ENCODE data around the gene INKA1.

Gene INKA1

DNA sequence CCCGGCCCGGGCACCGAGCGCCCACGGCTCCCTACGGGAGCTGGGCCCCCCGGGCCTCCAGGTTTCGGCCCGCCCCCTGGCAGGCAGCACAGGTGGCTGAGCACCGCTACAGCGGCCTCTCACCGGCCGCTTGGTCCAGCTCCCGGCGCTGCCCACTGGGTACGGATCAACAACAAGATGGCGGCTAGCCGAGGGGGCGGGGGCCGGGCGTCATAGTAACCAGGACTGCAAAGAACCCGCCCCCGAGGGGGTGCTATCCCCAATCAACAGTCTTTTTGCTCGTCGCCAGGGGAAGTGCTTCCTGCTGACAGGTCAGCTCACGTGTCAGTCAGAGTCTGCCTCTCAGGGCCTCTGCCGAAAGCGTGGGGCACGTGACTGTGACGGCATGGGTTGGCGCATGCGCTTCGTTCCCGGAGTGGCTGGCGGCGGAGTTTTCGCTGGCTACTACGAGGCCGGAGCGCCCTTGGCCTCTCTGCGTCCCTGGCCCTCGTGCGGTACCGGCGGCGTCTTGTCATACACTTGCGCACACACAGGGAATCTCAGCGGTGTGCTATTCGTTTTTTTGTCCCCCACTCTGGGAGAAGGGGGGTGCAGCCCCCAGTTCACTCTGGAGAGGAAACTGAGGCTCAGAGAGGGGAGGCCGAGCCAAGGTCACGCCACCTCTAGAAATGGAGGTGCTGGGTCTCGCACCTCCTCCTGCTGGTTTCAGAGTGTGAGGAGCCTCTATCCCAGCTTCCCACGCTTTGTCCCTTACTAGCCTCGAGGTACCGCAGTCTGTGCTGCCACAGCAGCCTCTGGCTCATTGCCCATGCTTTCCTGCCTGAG is 16.5 kb upstream of the INKA1 start, which contains the start of gene IP6K1:
IP6K1 (minus strand) TSS at position 186 of the 825 bp plus-strand sequence. CDS start 38,502 bp downstream, outside the sequence.
- DNase-seq (ENCODE audit: low spot score): peak; percentile 99

- DNase-seq (ENCODE audit: low spot score): no peak
Measured at GRCh38 chr3:49787182-49787464, 15.9 kb upstream of the INKA1 start.

DNA sequence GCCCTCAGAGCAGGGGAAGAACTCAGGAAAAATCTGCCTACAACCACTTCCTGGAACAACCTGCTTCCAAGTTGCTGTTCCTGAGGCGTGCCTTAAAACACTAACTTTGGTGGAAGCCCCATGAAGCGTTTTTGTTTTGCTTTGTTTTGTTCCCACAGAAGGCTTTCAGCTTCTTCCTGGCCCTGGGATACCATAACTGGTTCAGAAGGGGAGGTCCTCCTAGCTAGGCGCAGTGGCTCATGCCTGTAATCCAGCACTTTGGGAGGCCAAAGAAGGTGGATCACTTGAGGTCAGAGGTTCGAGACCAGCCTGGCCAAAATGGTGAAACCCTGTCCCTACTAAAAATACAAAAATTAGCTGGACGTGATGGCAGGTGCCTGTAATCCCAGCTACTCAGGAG is 15.5 kb upstream of the INKA1 start:
- no peak for DNase-seq (ENCODE audit: low spot score)

DNA sequence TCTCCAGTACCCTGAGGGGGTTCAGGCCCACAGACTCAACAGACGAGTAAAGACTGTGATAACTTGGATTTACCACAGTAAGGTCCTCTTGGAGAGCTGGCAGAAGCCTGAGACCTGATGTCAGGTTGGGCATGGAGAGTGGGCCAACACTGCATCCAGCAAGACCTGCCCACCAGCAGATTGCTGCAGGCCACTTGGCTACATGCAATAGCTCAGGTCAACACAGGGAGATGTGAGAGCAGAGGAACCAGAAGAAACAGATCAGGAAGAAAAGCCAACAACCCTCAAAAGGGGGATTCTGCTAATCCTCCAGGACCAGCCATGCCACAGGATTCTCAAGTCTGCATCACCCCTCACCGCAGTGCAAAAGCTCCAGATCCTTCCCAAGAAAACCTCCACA is 15.0 kb upstream of the INKA1 start:
- DNase-seq (ENCODE audit: low spot score): no peak

- no peak for DNase-seq (ENCODE audit: low spot score)
Measured at GRCh38 chr3:49790626-49791411, 12.2 kb upstream of the INKA1 start.

DNA sequence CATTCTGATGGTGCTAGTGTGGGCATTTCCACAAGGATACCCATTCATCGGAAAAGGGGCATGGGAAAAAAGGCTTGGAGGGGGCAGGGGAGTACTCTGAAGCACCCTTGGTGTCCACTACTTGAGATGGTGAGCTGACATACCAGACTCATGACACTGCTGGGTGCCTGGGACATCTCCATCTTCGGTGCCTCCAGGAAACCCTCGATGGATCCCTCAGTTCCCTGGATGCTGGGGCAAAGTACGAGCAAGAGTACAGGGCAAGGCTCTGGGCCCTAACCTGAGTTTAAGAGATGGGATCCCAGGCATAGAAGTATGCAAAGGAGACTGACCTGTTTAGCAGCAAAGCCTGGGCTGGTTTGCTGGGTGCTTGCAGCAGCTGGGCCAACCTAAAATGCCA is 11.5 kb upstream of the INKA1 start:
- no peak for DNase-seq (ENCODE audit: low spot score)

GRCh38 chr3:49792371-49793150 is 10.5 kb upstream of the INKA1 start:
- DNase-seq (ENCODE audit: low spot score): no peak

DNA sequence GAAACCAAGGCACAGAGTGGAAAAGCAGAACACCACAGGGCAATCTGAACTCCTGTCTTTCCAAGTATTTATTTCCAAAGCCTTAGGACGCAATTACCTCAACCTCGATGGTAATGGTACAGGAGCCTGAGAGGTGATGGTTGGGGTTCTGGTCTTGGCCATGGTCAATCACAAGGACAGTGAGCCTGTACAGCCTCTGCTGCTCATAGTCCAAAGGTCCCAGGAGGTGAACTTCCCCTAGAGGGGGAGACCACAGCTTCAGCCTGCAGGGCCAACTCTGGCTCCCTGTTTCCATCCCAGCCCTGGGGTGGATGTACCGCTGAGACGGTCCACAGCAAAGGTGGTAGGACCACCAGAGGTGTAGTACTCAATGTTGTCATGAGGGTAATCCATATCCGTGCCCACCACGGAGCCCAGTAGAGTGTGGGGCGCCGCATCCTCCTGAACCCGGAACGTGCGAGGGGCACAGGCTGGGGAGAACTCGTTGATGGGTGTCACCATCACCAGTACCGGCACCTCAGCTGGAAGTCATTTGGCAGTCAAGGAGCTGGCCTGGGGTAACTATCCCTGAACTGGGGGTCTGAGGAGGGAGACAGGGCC is 9.5 kb upstream of the INKA1 start:
- DNase-seq (ENCODE audit: low spot score): no peak

- DNase-seq (ENCODE audit: low spot score): no peak
Measured at GRCh38 chr3:49794431-49794830, 8.6 kb upstream of the INKA1 start.

GRCh38 chr3:49794926-49795905 is 7.8 kb upstream of the INKA1 start:
- peak; percentile 12 for DNase-seq (ENCODE audit: low spot score)

DNA sequence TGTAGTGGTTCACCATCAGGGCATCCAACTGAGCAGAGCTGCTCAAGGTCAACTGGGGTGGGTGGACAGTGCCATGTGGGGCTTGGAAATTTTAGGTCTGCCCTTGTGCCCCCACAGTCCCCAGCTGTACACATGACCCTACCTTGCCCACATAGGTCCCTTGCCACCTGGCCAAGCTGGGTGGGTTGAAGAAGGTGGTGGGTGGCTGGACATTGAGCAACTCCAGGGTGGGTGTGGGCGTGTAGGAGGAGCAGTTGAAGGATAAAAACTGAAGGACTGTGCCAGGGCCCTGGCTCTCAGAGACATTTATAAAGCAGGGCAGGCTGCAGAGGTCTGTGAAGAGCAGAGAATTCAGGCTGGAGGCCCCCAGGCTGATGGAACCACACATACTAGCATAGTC is 4.0 kb upstream of the INKA1 start:
- DNase-seq (ENCODE audit: low spot score): no peak

DNA sequence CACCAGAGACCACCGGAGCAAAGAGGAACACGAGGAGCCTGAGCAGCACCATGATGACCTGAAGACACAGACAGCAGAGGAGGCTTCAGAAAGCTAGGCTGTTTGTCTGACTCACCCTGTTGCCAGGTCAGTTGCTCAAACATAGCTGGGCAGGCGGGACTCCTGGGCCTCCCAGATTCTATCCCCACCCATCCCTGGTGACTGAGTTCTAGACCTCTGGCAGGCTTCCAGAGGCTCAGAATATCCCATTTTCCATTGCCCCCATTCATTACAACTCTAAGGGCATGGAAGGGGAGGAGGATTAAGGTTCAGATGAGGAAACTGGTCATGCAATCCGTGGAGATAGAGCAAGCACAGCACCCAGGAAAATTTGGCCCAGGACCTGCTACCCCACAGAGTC is 3.3 kb upstream of the INKA1 start, which contains the start of gene CDHR4:
CDHR4 (minus strand) TSS at position 113 of the 400 bp plus-strand sequence; CDS start at position 52, 61 bp downstream.
- no peak for DNase-seq (ENCODE audit: low spot score)

DNA sequence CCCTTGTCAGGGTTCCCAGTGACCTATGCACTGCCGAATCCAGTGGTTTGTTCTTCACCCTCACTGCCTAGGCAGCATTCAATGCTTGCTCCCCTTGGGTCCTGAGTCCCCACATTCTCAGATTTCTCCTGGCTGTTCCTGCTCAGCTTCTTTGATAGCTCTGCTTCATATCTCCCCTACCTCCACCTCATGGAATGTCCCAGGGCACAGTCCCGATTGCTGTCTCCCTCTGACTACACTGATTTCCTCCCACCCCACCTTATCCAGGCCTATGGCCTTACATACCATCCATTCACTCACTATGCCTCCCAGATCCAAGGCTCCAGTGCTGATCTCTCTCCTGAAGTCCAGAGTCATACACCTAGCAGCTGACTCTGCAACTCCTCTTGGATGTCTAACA is 1.9 kb upstream of the INKA1 start:
- DNase-seq (ENCODE audit: low spot score): no peak

- peak; percentile 63 for DNase-seq (ENCODE audit: low spot score)
Measured at GRCh38 chr3:49803465-49804140, 542 bp downstream of the INKA1 start.

DNA sequence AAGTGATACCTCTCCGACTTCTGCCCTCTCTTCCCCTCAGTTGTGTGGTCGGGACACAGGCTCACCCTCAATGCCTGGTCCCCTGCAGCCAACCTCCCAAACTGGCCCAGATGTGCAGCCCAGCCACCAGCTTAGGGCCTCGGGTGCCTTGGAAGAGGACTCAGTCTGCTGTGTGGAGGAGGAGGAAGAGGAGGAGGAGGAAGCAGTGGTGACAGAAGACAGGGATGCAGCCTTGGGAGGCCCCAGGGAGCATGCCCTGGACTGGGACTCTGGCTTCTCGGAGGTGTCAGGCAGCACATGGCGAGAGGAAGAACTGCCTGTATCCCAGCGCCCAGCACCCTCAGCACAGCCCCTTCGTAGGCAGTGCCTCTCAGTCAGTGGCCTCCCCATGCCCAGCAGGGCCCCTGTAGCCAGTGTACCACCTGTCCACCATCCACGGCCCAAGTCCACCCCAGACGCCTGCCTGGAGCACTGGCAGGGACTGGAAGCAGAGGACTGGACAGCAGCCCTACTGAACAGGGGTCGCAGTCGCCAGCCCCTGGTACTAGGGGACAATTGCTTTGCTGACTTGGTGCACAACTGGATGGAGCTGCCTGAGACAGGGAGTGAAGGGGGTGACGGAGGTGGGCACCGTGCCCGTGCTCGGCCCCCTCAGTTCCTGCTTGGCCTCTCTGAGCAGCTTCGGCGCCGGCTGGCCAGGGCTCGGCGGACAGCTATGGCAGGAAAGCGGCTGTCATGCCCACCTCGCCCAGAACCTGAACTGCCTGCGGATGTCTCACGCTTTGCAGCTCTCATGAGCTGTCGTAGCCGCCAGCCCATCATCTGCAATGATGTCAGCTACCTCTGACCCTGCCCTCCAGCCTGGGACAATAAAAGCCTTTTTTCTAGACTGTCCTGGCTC is 1.3 kb downstream of the INKA1 start:
- DNase-seq (ENCODE audit: low spot score): no peak

GRCh38 chr3:49805367-49805782 is 2.3 kb downstream of the INKA1 start:
- DNase-seq (ENCODE audit: low spot score): no peak

DNA sequence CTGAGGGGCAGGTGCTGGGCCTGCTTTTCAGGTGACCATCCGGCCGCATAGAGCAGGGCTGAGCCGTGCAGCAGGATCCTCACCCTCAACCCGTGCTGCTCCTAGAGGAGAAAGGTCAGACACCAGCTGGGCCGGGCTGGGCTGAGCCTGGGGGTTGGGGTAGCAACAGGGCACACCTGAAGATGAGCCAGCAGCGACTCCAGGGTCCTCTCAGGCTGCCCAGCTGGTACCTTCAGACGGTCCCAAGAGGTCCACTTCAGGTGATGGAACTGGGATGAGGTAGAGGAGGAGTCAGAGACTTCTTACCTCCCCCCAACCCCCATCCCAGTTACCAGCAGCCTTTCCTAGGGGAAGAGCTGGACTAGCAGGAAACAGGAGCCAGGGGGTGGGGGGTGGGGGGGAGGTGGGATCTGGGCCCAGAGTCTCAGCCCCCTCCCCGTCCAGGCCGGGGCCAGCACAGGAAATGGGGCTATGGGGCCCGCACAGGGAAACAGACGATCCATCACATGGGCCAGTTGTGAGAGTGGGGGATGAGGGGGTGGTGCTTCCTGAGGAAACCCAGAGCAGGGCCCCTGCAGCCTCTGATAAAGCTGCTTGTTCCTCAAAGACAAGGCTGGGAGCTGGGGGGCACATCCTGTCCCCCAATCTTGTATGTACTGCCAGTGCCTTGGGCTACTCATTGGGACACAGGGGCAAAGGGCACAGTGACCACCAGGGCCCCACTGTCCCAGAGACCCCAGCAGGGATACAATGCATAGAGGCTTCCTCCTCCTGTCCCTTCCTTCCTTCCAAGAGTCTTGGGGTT is 3.0 kb downstream of the INKA1 start:
- no peak for DNase-seq (ENCODE audit: low spot score)

DNA sequence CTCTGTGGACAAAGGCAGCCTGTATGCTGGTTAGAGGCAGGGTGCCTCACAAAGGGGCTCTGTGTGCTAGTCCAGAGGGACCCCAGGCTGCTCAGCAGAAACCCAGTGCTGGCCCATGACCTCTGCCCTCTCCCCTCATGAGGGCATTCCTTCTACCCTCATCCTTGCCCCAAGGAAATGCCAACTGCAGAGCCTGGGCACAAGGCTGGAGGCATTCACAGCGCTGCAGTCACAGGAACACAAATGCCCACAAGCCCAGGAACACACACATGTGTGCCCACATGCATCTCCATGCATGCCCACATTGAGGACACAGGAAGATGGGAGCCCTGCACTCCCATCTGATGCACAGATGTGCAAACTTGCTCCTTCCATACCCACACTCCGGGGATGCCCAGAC is 3.8 kb downstream of the INKA1 start:
- DNase-seq (ENCODE audit: low spot score): no peak

Data from D341Med (cell line).